Epithelial cell of proximal tubule (primary cell): ENCODE results near the gene PTGR3. TPM values are rescaled to one million over a fixed set of nuclear protein-coding genes. Genes with fewer than 3 reads are reported as not detected.
A peak's percentile ranks its signal among the peaks of the same experiment; 100 is the strongest.

Experiments
- DNase-seq: peaks from one replicate; pipeline ENCODE4 v3.0.0-alpha.2; 2011; ENCODE audit warnings: low read depth
- H3K4me3 ChIP-seq: 2 replicates; pipeline ENCODE4 v1.5.1; 2011; ENCODE audit warnings: low read depth, mild to moderate bottlenecking, low read length
- total RNA-seq: library from RNA; depleted of rRNA; stranded (reverse); fragments of >200 nt; gene quantifications from 2 replicates; pipeline ENCODE4 v1.2.3, GENCODE V29; 2015
- TF ChIP-seq, protein P1 (sequence below): conservative IDR thresholded peaks from 2 replicates; pipeline ENCODE4 v1.5.1; 2012; ENCODE audit warnings: low read depth, mild to moderate bottlenecking, low read length

Gene PTGR3
- total RNA-seq, 1 donor from 2014 or later, result 7.8 TPM

DNA sequence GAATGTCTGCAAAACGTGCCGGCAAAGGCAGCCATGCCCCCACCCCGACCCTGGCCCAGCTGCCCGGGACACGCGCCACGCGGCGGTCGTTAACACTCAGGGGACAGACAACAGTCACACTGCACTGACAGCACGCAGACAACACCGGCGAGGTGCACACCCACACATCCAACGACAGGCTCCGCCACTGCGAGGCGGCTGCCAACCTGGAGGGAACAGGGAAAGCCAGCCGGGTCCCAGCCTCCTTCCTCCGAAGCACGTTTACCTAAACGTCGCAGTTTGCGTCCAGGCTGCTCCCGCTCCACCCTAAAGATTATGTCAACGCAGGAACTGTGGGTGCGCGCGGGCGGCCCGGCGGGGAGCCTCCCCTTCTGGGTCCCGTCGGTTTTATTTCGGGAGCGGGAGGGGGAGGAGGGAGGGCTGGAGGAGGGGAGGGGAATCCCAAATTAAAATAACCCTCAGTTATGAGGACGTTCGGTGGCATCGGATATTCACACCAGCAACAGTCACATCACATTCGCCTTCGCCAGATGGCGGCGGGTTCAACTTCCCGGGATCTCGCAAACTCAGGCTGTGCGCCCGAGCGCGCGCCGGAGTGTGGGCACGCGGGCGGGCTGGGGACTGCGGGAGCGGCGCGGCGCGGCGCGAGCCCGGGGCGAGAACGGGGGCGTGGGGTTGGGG is 644 bp downstream of the PTGR3 start:
- H3K4me3 ChIP-seq, result peak overlapping the region; percentile 90
- DNase-seq, result no peak
- TF ChIP-seq, protein P1, sequence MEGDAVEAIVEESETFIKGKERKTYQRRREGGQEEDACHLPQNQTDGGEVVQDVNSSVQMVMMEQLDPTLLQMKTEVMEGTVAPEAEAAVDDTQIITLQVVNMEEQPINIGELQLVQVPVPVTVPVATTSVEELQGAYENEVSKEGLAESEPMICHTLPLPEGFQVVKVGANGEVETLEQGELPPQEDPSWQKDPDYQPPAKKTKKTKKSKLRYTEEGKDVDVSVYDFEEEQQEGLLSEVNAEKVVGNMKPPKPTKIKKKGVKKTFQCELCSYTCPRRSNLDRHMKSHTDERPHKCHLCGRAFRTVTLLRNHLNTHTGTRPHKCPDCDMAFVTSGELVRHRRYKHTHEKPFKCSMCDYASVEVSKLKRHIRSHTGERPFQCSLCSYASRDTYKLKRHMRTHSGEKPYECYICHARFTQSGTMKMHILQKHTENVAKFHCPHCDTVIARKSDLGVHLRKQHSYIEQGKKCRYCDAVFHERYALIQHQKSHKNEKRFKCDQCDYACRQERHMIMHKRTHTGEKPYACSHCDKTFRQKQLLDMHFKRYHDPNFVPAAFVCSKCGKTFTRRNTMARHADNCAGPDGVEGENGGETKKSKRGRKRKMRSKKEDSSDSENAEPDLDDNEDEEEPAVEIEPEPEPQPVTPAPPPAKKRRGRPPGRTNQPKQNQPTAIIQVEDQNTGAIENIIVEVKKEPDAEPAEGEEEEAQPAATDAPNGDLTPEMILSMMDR, result no peak

GRCh38 chr18:75207310-75208154 is 1.4 kb downstream of the PTGR3 start:
- H3K4me3 ChIP-seq, result peak overlapping the region; percentile 90
- TF ChIP-seq, protein P1, result no peak
- DNase-seq, result no peak

- TF ChIP-seq, protein P1, result no peak
- no peak for DNase-seq
- H3K4me3 ChIP-seq, result peak overlapping the region; percentile 90
These were observed 2.3 kb downstream of the PTGR3 start for GRCh38 chr18:75206452-75207309.

GRCh38 chr18:75205514-75206132 is 3.3 kb downstream of the PTGR3 start:
- no peak for DNase-seq
- peak overlapping the region; percentile 53 for H3K4me3 ChIP-seq
- TF ChIP-seq, protein P1, result no peak

- TF ChIP-seq, protein P1, result no peak
- DNase-seq, result no peak
- H3K4me3 ChIP-seq, result peak overlapping the region; percentile 53
These were observed 4.0 kb downstream of the PTGR3 start for GRCh38 chr18:75204732-75205513.
